ENCODE measurements around the gene SCARB1. TPM values are rescaled to one million over a fixed set of nuclear protein-coding genes. Genes with fewer than 3 reads are reported as not detected.

SCARB1 gene
- total and polyA plus RNA-seq, 9 of the 15 experiments (the other 6 are each of a cell fraction or from before 2014, with no cell fraction given), result 0.56 to 157 (median 52.8) TPM

DNA sequence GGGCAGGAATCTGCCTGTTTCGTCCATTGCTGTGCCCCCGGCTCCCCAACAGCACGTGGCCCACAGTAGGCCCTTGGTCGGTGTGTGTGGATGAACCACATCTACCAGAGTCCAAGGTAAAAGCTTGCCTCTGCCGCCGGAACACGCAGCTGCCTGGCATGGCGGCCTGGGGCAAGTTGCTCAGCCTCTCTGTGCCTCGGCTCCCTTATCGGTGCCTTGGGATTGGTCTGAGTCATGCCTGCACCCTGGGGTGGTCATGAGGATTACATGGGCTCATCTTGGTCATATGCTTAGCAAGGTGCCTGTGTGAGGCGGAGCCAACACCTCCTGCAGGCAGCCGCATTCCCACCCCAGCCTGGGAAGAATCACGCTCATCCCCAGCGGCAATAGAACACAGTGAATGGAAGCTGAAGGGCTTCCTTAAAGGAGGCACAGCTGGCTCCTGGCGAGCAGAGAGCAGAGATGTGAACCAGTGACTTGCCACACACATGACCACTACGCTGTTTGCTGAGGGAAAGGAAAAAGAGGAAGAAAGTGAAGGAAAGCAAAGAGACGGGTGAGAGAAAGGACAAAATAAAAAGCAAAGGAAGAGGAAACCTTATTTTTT lies 5.5 kb upstream of the SCARB1 start (continued):
- TF ChIP-seq, protein P1, sequence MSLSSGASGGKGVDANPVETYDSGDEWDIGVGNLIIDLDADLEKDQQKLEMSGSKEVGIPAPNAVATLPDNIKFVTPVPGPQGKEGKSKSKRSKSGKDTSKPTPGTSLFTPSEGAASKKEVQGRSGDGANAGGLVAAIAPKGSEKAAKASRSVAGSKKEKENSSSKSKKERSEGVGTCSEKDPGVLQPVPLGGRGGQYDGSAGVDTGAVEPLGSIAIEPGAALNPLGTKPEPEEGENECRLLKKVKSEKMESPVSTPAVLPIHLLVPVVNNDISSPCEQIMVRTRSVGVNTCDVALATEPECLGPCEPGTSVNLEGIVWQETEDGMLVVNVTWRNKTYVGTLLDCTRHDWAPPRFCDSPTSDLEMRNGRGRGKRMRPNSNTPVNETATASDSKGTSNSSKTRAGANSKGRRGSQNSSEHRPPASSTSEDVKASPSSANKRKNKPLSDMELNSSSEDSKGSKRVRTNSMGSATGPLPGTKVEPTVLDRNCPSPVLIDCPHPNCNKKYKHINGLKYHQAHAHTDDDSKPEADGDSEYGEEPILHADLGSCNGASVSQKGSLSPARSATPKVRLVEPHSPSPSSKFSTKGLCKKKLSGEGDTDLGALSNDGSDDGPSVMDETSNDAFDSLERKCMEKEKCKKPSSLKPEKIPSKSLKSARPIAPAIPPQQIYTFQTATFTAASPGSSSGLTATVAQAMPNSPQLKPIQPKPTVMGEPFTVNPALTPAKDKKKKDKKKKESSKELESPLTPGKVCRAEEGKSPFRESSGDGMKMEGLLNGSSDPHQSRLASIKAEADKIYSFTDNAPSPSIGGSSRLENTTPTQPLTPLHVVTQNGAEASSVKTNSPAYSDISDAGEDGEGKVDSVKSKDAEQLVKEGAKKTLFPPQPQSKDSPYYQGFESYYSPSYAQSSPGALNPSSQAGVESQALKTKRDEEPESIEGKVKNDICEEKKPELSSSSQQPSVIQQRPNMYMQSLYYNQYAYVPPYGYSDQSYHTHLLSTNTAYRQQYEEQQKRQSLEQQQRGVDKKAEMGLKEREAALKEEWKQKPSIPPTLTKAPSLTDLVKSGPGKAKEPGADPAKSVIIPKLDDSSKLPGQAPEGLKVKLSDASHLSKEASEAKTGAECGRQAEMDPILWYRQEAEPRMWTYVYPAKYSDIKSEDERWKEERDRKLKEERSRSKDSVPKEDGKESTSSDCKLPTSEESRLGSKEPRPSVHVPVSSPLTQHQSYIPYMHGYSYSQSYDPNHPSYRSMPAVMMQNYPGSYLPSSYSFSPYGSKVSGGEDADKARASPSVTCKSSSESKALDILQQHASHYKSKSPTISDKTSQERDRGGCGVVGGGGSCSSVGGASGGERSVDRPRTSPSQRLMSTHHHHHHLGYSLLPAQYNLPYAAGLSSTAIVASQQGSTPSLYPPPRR (CRISPR knock-in tag; IDR thresholded peaks at IDR 0.05; ENCODE audit: borderline replicate concordance), result peak; percentile 55; the same call in 1 of the 2 replicates
- TF ChIP-seq ZNF263 (CRISPR knock-in tag; IDR thresholded peaks at IDR 0.05; ENCODE audit: borderline replicate concordance) (peak; percentile 59; the same call in 1 of the 2 replicates), RBM17 (IDR thresholded peaks at IDR 0.05; ENCODE audit: borderline replicate concordance, low read depth, low read length) (no peak), MAX (CRISPR knock-in tag; IDR thresholded peaks at IDR 0.05) (peak; percentile 82), NR4A1 (CRISPR knock-in tag; IDR thresholded peaks at IDR 0.05) (no peak), NR4A1 (tag; IDR thresholded peaks at IDR 0.05) (peak; percentile 50; the same call in 1 of the 2 replicates), PHF20 (IDR thresholded peaks at IDR 0.05; ENCODE audit: partially characterized antibody) (peak; percentile 31), JUN (IDR thresholded peaks at IDR 0.05; ENCODE audit: borderline replicate concordance, low read depth, low read length) (peak; percentile 87), JUN (CRISPR knock-in tag; IDR thresholded peaks at IDR 0.05; ENCODE audit: borderline replicate concordance) (no peak), CTBP1 (IDR thresholded peaks at IDR 0.05; ENCODE audit: borderline replicate concordance) (peak; percentile 63; the same call in 1 of the 2 replicates), THRAP3 (IDR thresholded peaks at IDR 0.05; ENCODE audit: borderline replicate concordance) (no peak), DACH1 (IDR thresholded peaks at IDR 0.05; ENCODE audit: partially characterized antibody) (peak; percentile 4), HDAC2 (IDR thresholded peaks at IDR 0.05) (0 out of 2 replicates have a peak, but pooled peaks have one; percentile 38), ETV6 (IDR thresholded peaks at IDR 0.05; ENCODE audit: borderline replicate concordance in 1 of 2, low read depth in 2 of 2, low read length in 1 of 2) (0 out of 4 replicates have a peak, but pooled peaks of 1 of the 2 experiments have one; percentile 5), ETV6 (CRISPR knock-in tag; IDR thresholded peaks at IDR 0.05; ENCODE audit: borderline replicate concordance) (no peak), NR2F6 (CRISPR knock-in tag; IDR thresholded peaks at IDR 0.05) (no peak), ZBTB1 (CRISPR knock-in tag; IDR thresholded peaks at IDR 0.05; ENCODE audit: borderline replicate concordance, low read depth) (no peak), ESRRA (IDR thresholded peaks at IDR 0.05; ENCODE audit: borderline replicate concordance, low read depth) (no peak)
- TF ChIP-seq, protein P2, sequence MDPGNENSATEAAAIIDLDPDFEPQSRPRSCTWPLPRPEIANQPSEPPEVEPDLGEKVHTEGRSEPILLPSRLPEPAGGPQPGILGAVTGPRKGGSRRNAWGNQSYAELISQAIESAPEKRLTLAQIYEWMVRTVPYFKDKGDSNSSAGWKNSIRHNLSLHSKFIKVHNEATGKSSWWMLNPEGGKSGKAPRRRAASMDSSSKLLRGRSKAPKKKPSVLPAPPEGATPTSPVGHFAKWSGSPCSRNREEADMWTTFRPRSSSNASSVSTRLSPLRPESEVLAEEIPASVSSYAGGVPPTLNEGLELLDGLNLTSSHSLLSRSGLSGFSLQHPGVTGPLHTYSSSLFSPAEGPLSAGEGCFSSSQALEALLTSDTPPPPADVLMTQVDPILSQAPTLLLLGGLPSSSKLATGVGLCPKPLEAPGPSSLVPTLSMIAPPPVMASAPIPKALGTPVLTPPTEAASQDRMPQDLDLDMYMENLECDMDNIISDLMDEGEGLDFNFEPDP (CRISPR knock-in tag; IDR thresholded peaks at IDR 0.05), result no peak
- TF ChIP-seq, protein P3, sequence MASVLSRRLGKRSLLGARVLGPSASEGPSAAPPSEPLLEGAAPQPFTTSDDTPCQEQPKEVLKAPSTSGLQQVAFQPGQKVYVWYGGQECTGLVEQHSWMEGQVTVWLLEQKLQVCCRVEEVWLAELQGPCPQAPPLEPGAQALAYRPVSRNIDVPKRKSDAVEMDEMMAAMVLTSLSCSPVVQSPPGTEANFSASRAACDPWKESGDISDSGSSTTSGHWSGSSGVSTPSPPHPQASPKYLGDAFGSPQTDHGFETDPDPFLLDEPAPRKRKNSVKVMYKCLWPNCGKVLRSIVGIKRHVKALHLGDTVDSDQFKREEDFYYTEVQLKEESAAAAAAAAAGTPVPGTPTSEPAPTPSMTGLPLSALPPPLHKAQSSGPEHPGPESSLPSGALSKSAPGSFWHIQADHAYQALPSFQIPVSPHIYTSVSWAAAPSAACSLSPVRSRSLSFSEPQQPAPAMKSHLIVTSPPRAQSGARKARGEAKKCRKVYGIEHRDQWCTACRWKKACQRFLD (CRISPR knock-in tag; IDR thresholded peaks at IDR 0.05), result peak; percentile 65; the same call in 1 of the 2 replicates
